H9 (cell line): ENCODE measurements around the gene CPXM2. TPM values are rescaled to one million over a fixed set of nuclear protein-coding genes. Genes with fewer than 3 reads are reported as not detected.

Experiments used
- DNase-seq: peaks from one replicate; pipeline ENCODE4 v3.0.0-alpha.2; 2017
- H2AFZ ChIP-seq: one replicate; pipeline ENCODE4 v1.6.1; 2013; ENCODE audit warnings: mild to moderate bottlenecking, low read length, control low read depth, moderate library complexity
- H2AK5ac ChIP-seq: 2 replicates; pipeline ENCODE4 v1.6.1; 2013; ENCODE audit warnings: low read length, control low read depth, mixed read lengths; ENCODE audit not compliant: insufficient read length
- H2BK120ac ChIP-seq: one replicate; pipeline ENCODE4 v1.6.1; 2013; ENCODE audit warnings: low read depth, mild to moderate bottlenecking, low read length, control low read depth, inconsistent platforms; ENCODE audit not compliant: poor library complexity, severe bottlenecking
- H2BK12ac ChIP-seq: 2 replicates; pipeline ENCODE4 v1.6.1; 2013; ENCODE audit warnings: low read length, control low read depth, mixed read lengths, low read depth; ENCODE audit not compliant: insufficient read length
- H2BK15ac ChIP-seq: 2 replicates; pipeline ENCODE4 v1.6.1; 2013; ENCODE audit warnings: low read depth, low read length, control low read depth
- H2BK20ac ChIP-seq: one replicate; pipeline ENCODE4 v1.6.1; 2013; ENCODE audit warnings: low read depth, mild to moderate bottlenecking, low read length, control low read depth, inconsistent platforms; ENCODE audit not compliant: poor library complexity, severe bottlenecking
- H2BK5ac ChIP-seq: 2 replicates; pipeline ENCODE4 v1.6.1; 2013; ENCODE audit warnings: low read length, control low read depth, mixed read lengths; ENCODE audit not compliant: insufficient read length
- H3K14ac ChIP-seq: 2 replicates; pipeline ENCODE4 v1.6.1; 2013; ENCODE audit warnings: low read length, control low read depth; ENCODE audit not compliant: insufficient read depth
- H3K18ac ChIP-seq: 2 replicates; pipeline ENCODE4 v1.6.1; 2013; ENCODE audit warnings: low read depth, mild to moderate bottlenecking, mixed read lengths, low read length, control low read depth; ENCODE audit not compliant: insufficient read length
- H3K23ac ChIP-seq: 2 replicates; pipeline ENCODE4 v1.6.1; 2013; ENCODE audit warnings: low read length, control low read depth, mixed read lengths, low read depth; ENCODE audit not compliant: insufficient read length
- H3K23me2 ChIP-seq: 2 replicates; pipeline ENCODE4 v1.6.1; 2013; ENCODE audit warnings: low read depth, mild to moderate bottlenecking, mixed read lengths, low read length, control low read depth; ENCODE audit not compliant: insufficient read length, poor library complexity, severe bottlenecking
- H3K27ac ChIP-seq: 2 replicates; pipeline ENCODE4 v1.5.1; 2013; ENCODE audit warnings: low read length, control low read depth, mixed read lengths, low read depth; ENCODE audit not compliant: insufficient read length
- H3K27me3 ChIP-seq: 2 replicates; pipeline ENCODE4 v1.6.1; 2013; ENCODE audit warnings: low read length, control low read depth, inconsistent platforms; ENCODE audit not compliant: insufficient read depth
- H3K4ac ChIP-seq: 2 replicates; pipeline ENCODE4 v1.6.1; 2013; ENCODE audit warnings: low read depth, mild to moderate bottlenecking, control low read depth, inconsistent platforms, low read length, moderate library complexity
- H3K4me1 ChIP-seq: 2 replicates; pipeline ENCODE4 v1.6.1; 2013; ENCODE audit warnings: low read length, control low read depth, inconsistent platforms; ENCODE audit not compliant: insufficient read depth
- H3K4me2 ChIP-seq: 2 replicates; pipeline ENCODE4 v1.6.1; 2013; ENCODE audit warnings: low read length, control low read depth, mixed read lengths; ENCODE audit not compliant: insufficient read length, insufficient read depth
- H3K56ac ChIP-seq: 2 replicates; pipeline ENCODE4 v1.6.1; 2013; ENCODE audit warnings: low read depth, mild to moderate bottlenecking, mixed read lengths, low read length, control low read depth; ENCODE audit not compliant: insufficient read length
- H3K79me1 ChIP-seq: 2 replicates; pipeline ENCODE4 v1.6.1; 2013; ENCODE audit warnings: low read depth, mild to moderate bottlenecking, moderate library complexity, low read length, control low read depth, inconsistent platforms; ENCODE audit not compliant: insufficient read depth, poor library complexity, severe bottlenecking
- H3K79me2 ChIP-seq: 2 replicates; pipeline ENCODE4 v1.6.1; 2013; ENCODE audit warnings: low read length, control low read depth, inconsistent platforms; ENCODE audit not compliant: insufficient read depth
- H3K9ac ChIP-seq: 2 replicates; pipeline ENCODE4 v1.6.1; 2013; ENCODE audit warnings: low read length, control low read depth, mixed read lengths; ENCODE audit not compliant: insufficient read length; ENCODE audit errors: extremely low read depth
- H3K9me3 ChIP-seq: one replicate; pipeline ENCODE4 v1.6.1; 2013; ENCODE audit warnings: low read depth, low read length, inconsistent platforms; ENCODE audit not compliant: control insufficient read depth
- H3T11ph ChIP-seq: one replicate; pipeline ENCODE4 v1.6.1; 2013; ENCODE audit warnings: mild to moderate bottlenecking, low read length, control low read depth, inconsistent platforms
- H4K20me1 ChIP-seq: one replicate; pipeline ENCODE4 v1.6.1; 2013; ENCODE audit not compliant: control insufficient read depth, insufficient read length, insufficient read depth
- H4K5ac ChIP-seq: 2 replicates; pipeline ENCODE4 v1.6.1; 2013; ENCODE audit warnings: low read depth, mild to moderate bottlenecking, mixed read lengths, low read length, control low read depth; ENCODE audit not compliant: insufficient read length
- H4K8ac ChIP-seq: replicated peaks from 2 replicates; pipeline ENCODE4 v1.6.1; 2013; ENCODE audit warnings: low read length, control low read depth, mixed read lengths, low read depth; ENCODE audit not compliant: insufficient read length
- H4K91ac ChIP-seq: 2 replicates; pipeline ENCODE4 v1.6.1; 2013; ENCODE audit warnings: low read depth, mild to moderate bottlenecking, moderate library complexity, mixed read lengths, low read length, control low read depth; ENCODE audit not compliant: insufficient read length
- H3K27ac Mint-ChIP-seq, 3 experiments: 2 replicates in 2 of 3; 3 replicates in 1 of 3; pipeline ENCODE4 v1.8.0; 2020 to 2021; ENCODE audit warnings: mixed read lengths in 3 of 3, mild to moderate bottlenecking in 1 of 3, moderate library complexity in 1 of 3
- H3K27me3 Mint-ChIP-seq: 2 replicates; pipeline ENCODE4 v1.8.0; 2021; ENCODE audit warnings: low read depth, mild to moderate bottlenecking, moderate library complexity, mixed read lengths
- H3K36me3 Mint-ChIP-seq, 3 experiments: 2 replicates in 2 of 3; 3 replicates in 1 of 3; pipeline ENCODE4 v1.8.0; 2020 to 2021; ENCODE audit warnings: low read depth in 3 of 3, mixed read lengths in 3 of 3; ENCODE audit not compliant: insufficient read depth in 1 of 3
- H3K4me1 Mint-ChIP-seq, 2 experiments: 2 replicates each; pipeline ENCODE4 v1.8.0; 2020; ENCODE audit warnings: mixed read lengths in 2 of 2
- H3K4me3 Mint-ChIP-seq, 2 experiments: 2 replicates in 1 of 2; 3 replicates in 1 of 2; pipeline ENCODE4 v1.8.0; 2020 to 2021; ENCODE audit warnings: mild to moderate bottlenecking in 2 of 2, mixed read lengths in 2 of 2, moderate library complexity in 1 of 2
- H3K9me3 Mint-ChIP-seq, 2 experiments: 2 replicates in 1 of 2; 3 replicates in 1 of 2; pipeline ENCODE4 v1.8.0; 2020; ENCODE audit warnings: mild to moderate bottlenecking in 2 of 2, mixed read lengths in 2 of 2, moderate library complexity in 1 of 2
- CTCF ChIP-seq: fragments of 200-600 bp; sonication (generic); conservative IDR thresholded peaks from 3 replicates; pipeline ENCODE4 v1.8.0; 2021; ENCODE audit warnings: antibody characterized with exemption, mild to moderate bottlenecking
- WGBS: extraction: QIAGEN DNeasy Blood & Tissue Kit; methylation state at CpG from one replicate; pipeline ENCODE4 v1.1.7; 2013; ENCODE audit warnings: missing lambda C conversion rate, low lambda C conversion rate, mixed read lengths; ENCODE audit not compliant: insufficient read length; ENCODE audit errors: extremely low coverage; 5-methylcytosine and 5-hydroxymethylcytosine counted together
- total RNA-seq: library from RNA; stranded (reverse); gene quantifications from 2 replicates; pipeline ENCODE4 v1.2.1, GENCODE V29; 2021

Gene CPXM2
- total RNA-seq, 1 experiment from 2014 or later, result 1.7 TPM

GRCh38 chr10:123928427-123928826, 36.8 kb upstream of the CPXM2 start:
- no peak overlapping the region for H3K14ac ChIP-seq
- H2BK15ac ChIP-seq, result no peak overlapping the region
- Mint-ChIP-seq H3K9me3 (peaks cover 41 to 47% of the 10 kb centered on the region in 2 experiments), H3K4me1 (0 out of 4 replicates have a peak, but pooled peaks cover 0 to 7% of the 10 kb centered on the region in 2 experiments), H3K4me3 (no peak overlapping the region), H3K27ac (no peak overlapping the region), H3K27me3 (peaks cover 15% of the 10 kb centered on the region), H3K36me3 (peaks cover 14 to 23% (median 15%) of the 10 kb centered on the region in 3 experiments; a peak in 5 of 7 replicates)
- no peaks in the 10 kb centered on the region for H3K23me2 ChIP-seq
- WGBS, result no CpG with 5 or more reads among the region's 2 CpGs
- no peak overlapping the region for H3K18ac ChIP-seq
- H4K8ac ChIP-seq, result no peak overlapping the region
- no peak overlapping the region for H4K5ac ChIP-seq
- no peak overlapping the region for H2BK12ac ChIP-seq
- H3K27me3 ChIP-seq, result no peaks in the 10 kb centered on the region
- no peak overlapping the region for H3K23ac ChIP-seq
- no peak for TF ChIP-seq CTCF
- no peak overlapping the region for H2AK5ac ChIP-seq
- no peaks in the 10 kb centered on the region for H4K20me1 ChIP-seq
- no peaks in the 10 kb centered on the region for H3K79me1 ChIP-seq
- H3K4ac ChIP-seq, result no peak overlapping the region
- H3K27ac ChIP-seq, result no peak overlapping the region
- no peak for DNase-seq
- no peaks in the 10 kb centered on the region for H3K4me1 ChIP-seq
- no peak overlapping the region for H3K9ac ChIP-seq
- H2BK120ac ChIP-seq, result no peak overlapping the region
- H2BK5ac ChIP-seq, result no peak overlapping the region
- no peak overlapping the region for H4K91ac ChIP-seq
- H3K79me2 ChIP-seq, result no peaks in the 10 kb centered on the region
- H3K56ac ChIP-seq, result no peak overlapping the region
- H3T11ph ChIP-seq, result no peak overlapping the region
- peaks cover 9% of the 10 kb centered on the region for H3K9me3 ChIP-seq
- no peak overlapping the region for H2AFZ ChIP-seq
- H2BK20ac ChIP-seq, result no peak overlapping the region
- no peak overlapping the region for H3K4me2 ChIP-seq
